HFFc6 (cell line): Measurements from ENCODE around the gene RTL5. TPM values are rescaled to one million over a fixed set of nuclear protein-coding genes. Genes with fewer than 3 reads are reported as not detected.

ENCODE experiments used
- DNase-seq: peaks from one replicate; pipeline ENCODE4 v3.0.0-alpha.2; 2018
- H3K27ac Mint-ChIP-seq: 2 replicates; pipeline ENCODE4 v1.8.0; 2020; ENCODE audit warnings: mild to moderate bottlenecking, mixed read lengths
- H3K27me3 Mint-ChIP-seq: 2 replicates; pipeline ENCODE4 v1.8.0; 2021; ENCODE audit warnings: mild to moderate bottlenecking, moderate library complexity, mixed read lengths; ENCODE audit not compliant: insufficient read depth
- H3K36me3 Mint-ChIP-seq: 2 replicates; pipeline ENCODE4 v1.8.0; 2021; ENCODE audit warnings: low read depth, mixed read lengths
- H3K4me1 Mint-ChIP-seq: 2 replicates; pipeline ENCODE4 v1.8.0; 2020; ENCODE audit warnings: low read depth, mixed read lengths
- H3K4me3 Mint-ChIP-seq: 2 replicates; pipeline ENCODE4 v1.8.0; 2020; ENCODE audit warnings: mild to moderate bottlenecking, moderate library complexity, mixed read lengths
- H3K9me3 Mint-ChIP-seq: 2 replicates; pipeline ENCODE4 v1.8.0; 2020; ENCODE audit warnings: mild to moderate bottlenecking, mixed read lengths
- total RNA-seq, 6 experiments: library from RNA; stranded (reverse); fragmentation: NEBNext Ultra II Directional; extraction: Animal tissue kit (Norgen Biotek cat#: 25700); gene quantifications; 2 replicates in 1 of 6; 3 replicates in 5 of 6; pipeline ENCODE4 v1.2.3, GENCODE V29; 2021
- TF ChIP-seq, protein P1 (sequence below): fragments of 200-600 bp; sonication (generic); IDR thresholded peaks from 2 replicates; pipeline ENCODE4 v1.5.0; 2021; ENCODE audit warnings: antibody characterized with exemption, mild to moderate bottlenecking

Gene RTL5
- total RNA-seq, 6 experiments from 2014 or later = 1.5 to 2.0 (median 1.9) TPM

DNA sequence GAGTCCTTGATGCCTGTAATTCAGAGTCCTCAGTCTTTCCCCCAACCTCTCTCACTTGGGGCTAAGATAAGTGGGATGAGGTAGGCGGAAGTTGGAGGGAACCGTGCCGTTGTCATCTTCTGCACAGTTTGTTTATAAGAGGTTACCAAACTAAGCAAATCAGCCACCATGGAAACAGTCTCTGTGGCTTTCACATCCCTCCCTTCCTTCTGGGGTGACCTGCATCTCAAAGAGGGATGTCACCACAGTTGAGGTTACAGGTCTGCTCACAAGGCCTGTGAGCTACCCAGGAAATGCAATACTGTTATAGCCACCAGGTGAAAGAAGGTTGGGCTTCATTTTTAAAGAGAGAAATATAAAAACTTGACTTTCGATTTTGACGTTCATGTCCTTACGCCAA lies 26.3 kb downstream of the RTL5 start:
- no peak overlapping the region for H3K4me3 Mint-ChIP-seq
- no peaks in the 10 kb centered on the region for H3K9me3 Mint-ChIP-seq
- H3K36me3 Mint-ChIP-seq = no peaks in the 10 kb centered on the region
- peaks cover 7% of the 10 kb centered on the region for H3K4me1 Mint-ChIP-seq
- no peak for DNase-seq
- peaks cover 11% of the 10 kb centered on the region for H3K27me3 Mint-ChIP-seq
- H3K27ac Mint-ChIP-seq = no peak overlapping the region
- TF ChIP-seq, protein P1, sequence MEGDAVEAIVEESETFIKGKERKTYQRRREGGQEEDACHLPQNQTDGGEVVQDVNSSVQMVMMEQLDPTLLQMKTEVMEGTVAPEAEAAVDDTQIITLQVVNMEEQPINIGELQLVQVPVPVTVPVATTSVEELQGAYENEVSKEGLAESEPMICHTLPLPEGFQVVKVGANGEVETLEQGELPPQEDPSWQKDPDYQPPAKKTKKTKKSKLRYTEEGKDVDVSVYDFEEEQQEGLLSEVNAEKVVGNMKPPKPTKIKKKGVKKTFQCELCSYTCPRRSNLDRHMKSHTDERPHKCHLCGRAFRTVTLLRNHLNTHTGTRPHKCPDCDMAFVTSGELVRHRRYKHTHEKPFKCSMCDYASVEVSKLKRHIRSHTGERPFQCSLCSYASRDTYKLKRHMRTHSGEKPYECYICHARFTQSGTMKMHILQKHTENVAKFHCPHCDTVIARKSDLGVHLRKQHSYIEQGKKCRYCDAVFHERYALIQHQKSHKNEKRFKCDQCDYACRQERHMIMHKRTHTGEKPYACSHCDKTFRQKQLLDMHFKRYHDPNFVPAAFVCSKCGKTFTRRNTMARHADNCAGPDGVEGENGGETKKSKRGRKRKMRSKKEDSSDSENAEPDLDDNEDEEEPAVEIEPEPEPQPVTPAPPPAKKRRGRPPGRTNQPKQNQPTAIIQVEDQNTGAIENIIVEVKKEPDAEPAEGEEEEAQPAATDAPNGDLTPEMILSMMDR = no peak

DNA sequence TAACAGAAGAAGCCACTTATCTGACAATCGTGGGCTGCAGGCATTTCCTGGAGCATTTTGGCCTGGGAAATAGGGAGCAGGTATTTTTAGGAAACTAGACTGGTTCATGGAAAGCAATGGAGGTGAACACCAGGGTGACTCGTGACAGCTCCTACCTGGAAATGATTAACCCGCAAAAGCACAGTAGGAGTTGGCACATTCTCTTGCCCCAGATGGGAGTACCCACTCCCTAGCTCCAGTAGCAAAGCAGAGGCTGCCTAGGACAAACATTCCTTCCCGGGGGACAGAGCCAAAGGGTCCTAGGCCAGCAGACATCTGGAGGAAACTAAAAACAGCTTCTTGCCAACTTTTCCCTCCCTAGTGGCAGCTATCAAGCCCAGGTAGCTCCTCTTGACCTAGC lies 29.0 kb downstream of the RTL5 start:
- no peaks in the 10 kb centered on the region for H3K9me3 Mint-ChIP-seq
- H3K4me3 Mint-ChIP-seq = no peak overlapping the region
- TF ChIP-seq, protein P1 = no peak
- no peak overlapping the region for H3K27ac Mint-ChIP-seq
- H3K36me3 Mint-ChIP-seq = no peaks in the 10 kb centered on the region
- H3K4me1 Mint-ChIP-seq = peaks cover 7% of the 10 kb centered on the region
- DNase-seq = no peak
- peaks cover 7% of the 10 kb centered on the region for H3K27me3 Mint-ChIP-seq

DNA sequence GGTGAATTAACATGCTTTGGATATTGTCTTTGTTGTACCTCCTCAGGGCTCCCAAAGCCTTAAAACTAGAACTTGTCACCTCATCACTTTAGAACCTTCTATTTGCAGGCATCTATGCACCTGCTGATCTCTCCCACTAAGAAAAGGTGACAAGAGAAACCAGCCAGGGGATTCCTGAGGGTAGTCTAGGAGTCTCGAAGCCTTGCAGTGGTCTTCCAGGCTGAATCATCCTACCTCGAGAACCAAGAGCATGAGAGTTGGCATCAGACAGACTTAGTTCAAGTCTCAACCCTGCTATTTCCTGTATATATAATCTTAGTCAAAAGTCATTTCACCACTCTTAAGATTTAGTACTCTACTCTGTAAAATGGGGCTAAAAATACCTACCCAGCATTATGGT lies 29.6 kb downstream of the RTL5 start:
- no peaks in the 10 kb centered on the region for H3K9me3 Mint-ChIP-seq
- peaks cover under 1% of the 10 kb centered on the region; the same call in 1 of the 2 replicates for H3K4me1 Mint-ChIP-seq
- no peaks in the 10 kb centered on the region for H3K36me3 Mint-ChIP-seq
- H3K27ac Mint-ChIP-seq = no peak overlapping the region
- no peak for DNase-seq
- H3K4me3 Mint-ChIP-seq = no peak overlapping the region
- peaks cover 6% of the 10 kb centered on the region for H3K27me3 Mint-ChIP-seq
- TF ChIP-seq, protein P1 = no peak

DNA sequence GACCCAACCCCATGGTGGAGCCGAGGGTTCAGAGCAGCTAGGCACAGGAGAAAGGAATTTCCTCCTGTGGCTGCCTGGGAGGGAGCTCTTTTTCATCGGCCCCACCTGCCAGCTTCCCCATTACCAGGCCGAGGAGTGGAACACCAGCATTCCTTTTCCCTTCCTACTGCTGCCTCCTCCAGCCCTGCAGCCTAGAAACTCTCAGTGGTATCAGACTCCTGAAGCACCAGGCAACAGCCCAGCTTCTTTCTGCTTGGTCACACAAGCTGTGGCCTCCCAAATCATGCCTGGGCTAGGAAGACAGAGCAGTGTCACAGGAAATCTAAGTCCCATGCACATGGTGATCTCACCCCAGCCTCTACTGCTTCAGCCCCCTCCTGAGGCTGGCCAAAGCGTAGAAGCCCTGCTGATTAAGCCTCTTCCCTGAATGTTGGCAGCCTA lies 30.1 kb downstream of the RTL5 start:
- no peak overlapping the region for H3K27ac Mint-ChIP-seq
- no peak for DNase-seq

DNA sequence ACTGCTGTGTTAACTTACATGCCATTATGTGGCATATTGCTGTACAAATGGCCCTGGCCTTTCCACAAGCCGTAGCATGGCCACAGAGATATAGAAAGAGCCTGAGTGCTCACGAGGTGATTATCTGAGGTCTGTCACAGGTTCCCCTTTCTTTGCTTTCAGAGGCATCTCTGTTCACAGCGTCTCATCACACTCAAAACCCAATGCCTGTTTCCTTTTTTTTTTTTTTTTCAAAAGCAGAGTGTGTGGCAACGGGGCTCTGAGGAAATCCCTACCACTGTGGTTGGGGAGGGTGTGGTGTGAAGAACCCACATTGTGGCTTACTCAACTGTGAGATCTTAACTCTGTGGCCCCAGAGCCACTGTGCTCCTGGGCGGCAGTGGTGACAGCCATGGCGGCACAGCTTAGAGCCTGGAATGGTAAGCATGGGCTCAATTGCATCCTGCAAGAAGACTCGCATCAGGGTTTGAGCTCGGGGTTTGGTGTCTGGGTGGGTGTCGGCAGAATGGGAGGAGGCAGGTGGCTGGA lies 30.8 kb downstream of the RTL5 start:
- H3K36me3 Mint-ChIP-seq = no peaks in the 10 kb centered on the region
- no peak overlapping the region for H3K4me3 Mint-ChIP-seq
- H3K27me3 Mint-ChIP-seq = peaks cover 10% of the 10 kb centered on the region
- TF ChIP-seq, protein P1 = no peak
- no peak overlapping the region for H3K27ac Mint-ChIP-seq
- no peaks in the 10 kb centered on the region for H3K9me3 Mint-ChIP-seq
- H3K4me1 Mint-ChIP-seq = no peaks in the 10 kb centered on the region
- DNase-seq = no peak

More for the DNA sequence above, 30.1 kb downstream of the RTL5 start:
- H3K9me3 Mint-ChIP-seq = no peaks in the 10 kb centered on the region
- H3K4me1 Mint-ChIP-seq = no peaks in the 10 kb centered on the region
- H3K27me3 Mint-ChIP-seq = peaks cover 10% of the 10 kb centered on the region
- H3K4me3 Mint-ChIP-seq = no peak overlapping the region
- TF ChIP-seq, protein P1 = no peak
- no peaks in the 10 kb centered on the region for H3K36me3 Mint-ChIP-seq
